SH-SY5Y (cell line): Measurements from ENCODE around the gene ZNF268.

ENCODE experiments used
- GATA2 ChIP-seq: IDR thresholded peaks from 2 replicates; pipeline ENCODE4 v1.6.1; 2011; ENCODE audit warnings: mild to moderate bottlenecking, low read depth, low read length
- GATA3 ChIP-seq: IDR thresholded peaks from 2 replicates; pipeline ENCODE4 v1.6.1; 2011; ENCODE audit warnings: low read depth, mild to moderate bottlenecking, low read length, moderate library complexity

DNA sequence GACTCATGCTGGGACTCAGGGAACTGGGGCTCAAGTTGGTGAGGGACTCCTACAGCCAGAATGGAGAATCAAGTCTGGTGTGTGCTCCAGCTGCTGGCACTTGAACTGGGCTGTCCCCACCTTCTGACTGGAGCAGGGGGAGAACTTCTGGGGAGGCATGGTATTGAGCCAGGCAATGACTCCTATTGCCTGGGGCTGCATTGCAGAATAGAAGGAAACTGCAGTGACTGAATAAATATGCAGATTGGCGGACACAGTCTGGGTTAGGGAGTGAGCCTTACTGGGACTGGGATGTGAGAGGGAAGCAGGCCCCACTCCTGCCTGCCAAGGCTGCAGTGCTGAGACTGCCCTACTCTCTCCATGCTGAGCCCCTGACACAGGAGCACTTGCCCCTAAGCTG is 8.8 kb upstream of the ZNF268 start:
- TF ChIP-seq GATA3 = no peak
- TF ChIP-seq GATA2 = no peak
